GM12892 (cell line): ENCODE data around the gene RBM33.

Experiments
- DNase-seq: peaks from one replicate; pipeline ENCODE4 v3.0.0; 2011; ENCODE audit not compliant: insufficient read length
- FAIRE-seq: peaks from 2 replicates; lab custom pipeline; 2011; peaks lifted over from hg19 to GRCh38; lab: Jason Lieb, UNC
- POLR2A ChIP-seq: IDR thresholded peaks from 2 replicates; pipeline ENCODE4 v1.6.1; 2011; ENCODE audit warnings: low read depth, low read length, control low read depth
- POLR2AphosphoS5 ChIP-seq: IDR thresholded peaks from 2 replicates; pipeline ENCODE4 v1.6.1; 2011; ENCODE audit warnings: low read depth, low read length, control low read depth
- TAF1 ChIP-seq: IDR thresholded peaks from 2 replicates; pipeline ENCODE4 v1.6.1; 2011; ENCODE audit warnings: low read depth, mild to moderate bottlenecking, control low read depth, low read length, borderline replicate concordance

RBM33 gene

GRCh38 chr7:155791214-155791737, 146.8 kb downstream of the RBM33 start:
- FAIRE-seq (no peak), DNase-seq (no peak)
- no peak for TF ChIP-seq POLR2A
- TF ChIP-seq POLR2AphosphoS5, result no peak
- TF ChIP-seq TAF1, result no peak

DNA sequence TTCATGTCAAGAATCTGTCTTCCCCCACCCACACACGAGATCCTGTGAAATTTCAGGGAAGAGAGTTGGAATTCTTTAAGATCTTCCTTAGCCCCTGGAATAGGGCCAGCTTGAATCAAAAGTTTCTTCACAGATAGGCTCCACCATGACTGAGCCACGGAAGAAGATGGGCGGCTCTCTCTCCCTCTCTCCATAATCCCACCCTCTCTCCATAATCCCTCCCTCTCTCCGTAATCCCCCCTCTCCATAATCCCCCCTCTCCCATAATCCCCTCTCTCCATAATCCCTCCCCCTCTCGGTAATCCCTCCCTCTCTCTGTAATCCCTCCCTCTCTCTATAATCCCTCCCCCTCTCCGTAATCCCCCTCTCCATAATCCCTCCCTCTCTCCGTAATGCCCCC, 147.4 kb downstream of the RBM33 start:
- peak; percentile 85 for FAIRE-seq
- TF ChIP-seq POLR2AphosphoS5, result no peak
- TF ChIP-seq TAF1, result no peak
- no peak for TF ChIP-seq POLR2A
- no peak for DNase-seq

DNA sequence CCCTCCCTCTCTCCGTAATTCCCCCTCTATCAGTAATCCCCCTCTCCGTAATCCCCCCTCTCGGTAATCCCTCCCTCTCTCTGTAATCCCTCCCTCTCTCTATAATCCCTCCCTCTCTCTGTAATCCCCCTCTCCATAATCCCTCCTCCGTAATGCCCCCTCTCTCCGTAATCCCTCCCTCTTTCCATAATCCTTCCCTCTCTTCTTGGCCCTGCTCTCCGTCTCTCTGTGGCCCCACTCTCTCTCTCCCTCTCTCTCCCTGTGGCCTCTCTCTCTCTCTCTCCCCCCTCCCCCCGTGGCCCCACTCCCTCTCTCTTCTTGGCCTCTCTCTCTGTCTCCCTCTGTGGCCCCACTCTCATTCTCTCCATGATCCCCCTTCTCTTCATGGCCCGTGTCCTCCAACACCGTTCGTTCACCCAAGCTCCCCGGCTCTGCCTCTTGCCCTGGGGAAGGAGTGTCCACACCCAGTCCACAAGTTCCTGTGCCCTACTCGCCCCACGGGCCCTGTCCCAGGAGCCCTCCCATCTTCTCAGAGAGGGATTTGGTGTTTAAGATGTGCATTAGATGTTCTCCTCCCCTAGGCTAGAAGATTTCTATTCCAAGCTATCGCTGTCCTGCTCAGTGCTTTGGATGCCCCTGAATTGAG, 148.0 kb downstream of the RBM33 start:
- DNase-seq (no peak), FAIRE-seq (no peak)
- TF ChIP-seq POLR2A (no peak), POLR2AphosphoS5 (no peak), TAF1 (no peak)

DNA sequence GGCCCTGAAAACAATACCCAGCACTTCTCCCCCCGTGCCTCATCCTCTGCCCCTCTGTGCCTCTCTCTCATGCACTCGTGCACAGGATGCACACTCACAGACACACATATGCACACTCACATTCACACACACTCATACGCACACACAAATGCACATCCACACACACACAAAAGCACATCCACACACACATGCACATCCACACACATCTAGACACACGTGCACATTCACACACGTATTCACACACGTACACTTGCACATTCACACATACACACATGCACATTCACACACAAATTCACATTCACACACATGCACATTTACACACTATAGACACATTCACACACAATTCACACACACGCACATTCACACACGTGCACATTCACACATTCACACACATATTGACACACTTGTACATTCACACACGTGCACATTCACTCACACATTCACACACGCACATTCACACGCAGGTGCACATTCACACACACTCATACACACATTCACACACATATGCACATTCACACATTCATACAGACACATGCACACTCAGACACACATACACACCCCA, 148.6 kb downstream of the RBM33 start:
- DNase-seq (no peak), FAIRE-seq (no peak)
- TF ChIP-seq POLR2A, result no peak
- TF ChIP-seq POLR2AphosphoS5, result no peak
- no peak for TF ChIP-seq TAF1

DNA sequence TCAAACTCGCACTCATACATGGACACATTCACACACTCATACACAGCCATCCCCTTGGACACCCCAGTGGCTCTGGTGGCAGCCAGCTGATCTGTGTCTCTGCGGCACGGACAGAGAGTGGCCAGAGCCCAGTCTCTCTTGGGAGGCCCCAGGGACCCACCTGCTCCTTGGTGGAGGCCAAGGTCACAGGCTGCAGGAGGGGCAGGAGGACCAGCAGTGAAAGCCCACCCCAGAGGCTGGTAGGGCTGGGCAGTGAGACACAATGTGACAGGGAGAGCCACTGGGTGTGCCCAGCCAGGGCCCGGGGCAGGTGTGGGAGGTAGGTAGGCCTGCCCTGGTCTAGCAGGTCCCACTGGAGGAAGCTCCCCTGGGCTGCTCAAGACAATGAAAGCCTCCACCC, 149.3 kb downstream of the RBM33 start:
- no peak for DNase-seq
- FAIRE-seq, result no peak
- no peak for TF ChIP-seq POLR2AphosphoS5
- TF ChIP-seq TAF1, result no peak
- TF ChIP-seq POLR2A, result no peak

DNA sequence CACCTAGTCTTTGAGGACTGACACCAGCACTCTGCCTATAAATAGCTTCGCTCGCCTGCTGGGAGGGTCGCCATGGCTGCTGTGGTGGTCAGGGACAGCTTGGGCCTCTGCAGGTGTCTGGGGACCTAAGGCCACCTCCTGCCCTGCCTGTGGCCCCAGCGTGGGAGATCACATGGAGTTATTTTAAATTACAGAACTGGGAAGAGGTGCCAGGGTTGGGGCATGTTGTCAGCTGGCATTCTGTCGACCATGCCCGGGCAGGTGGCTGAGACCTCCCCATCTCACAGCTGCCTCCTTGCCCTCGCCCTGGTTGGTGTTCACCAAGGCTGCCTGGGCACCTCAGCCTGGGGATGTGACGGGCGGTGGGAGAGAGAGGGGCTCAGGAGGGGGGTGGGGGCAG, 149.7 kb downstream of the RBM33 start:
- no peak for FAIRE-seq
- no peak for TF ChIP-seq POLR2AphosphoS5
- no peak for TF ChIP-seq POLR2A
- no peak for TF ChIP-seq TAF1
- no peak for DNase-seq

- TF ChIP-seq POLR2AphosphoS5, result no peak
- no peak for TF ChIP-seq POLR2A
- no peak for FAIRE-seq
- no peak for DNase-seq
Measured at GRCh38 chr7:155795401-155795800, 150.9 kb downstream of the RBM33 start.

- no peak for DNase-seq
- TF ChIP-seq POLR2AphosphoS5 (no peak), TAF1 (no peak), POLR2A (no peak)
- no peak for FAIRE-seq
Measured at GRCh38 chr7:155795951-155796350, 151.5 kb downstream of the RBM33 start.

DNA sequence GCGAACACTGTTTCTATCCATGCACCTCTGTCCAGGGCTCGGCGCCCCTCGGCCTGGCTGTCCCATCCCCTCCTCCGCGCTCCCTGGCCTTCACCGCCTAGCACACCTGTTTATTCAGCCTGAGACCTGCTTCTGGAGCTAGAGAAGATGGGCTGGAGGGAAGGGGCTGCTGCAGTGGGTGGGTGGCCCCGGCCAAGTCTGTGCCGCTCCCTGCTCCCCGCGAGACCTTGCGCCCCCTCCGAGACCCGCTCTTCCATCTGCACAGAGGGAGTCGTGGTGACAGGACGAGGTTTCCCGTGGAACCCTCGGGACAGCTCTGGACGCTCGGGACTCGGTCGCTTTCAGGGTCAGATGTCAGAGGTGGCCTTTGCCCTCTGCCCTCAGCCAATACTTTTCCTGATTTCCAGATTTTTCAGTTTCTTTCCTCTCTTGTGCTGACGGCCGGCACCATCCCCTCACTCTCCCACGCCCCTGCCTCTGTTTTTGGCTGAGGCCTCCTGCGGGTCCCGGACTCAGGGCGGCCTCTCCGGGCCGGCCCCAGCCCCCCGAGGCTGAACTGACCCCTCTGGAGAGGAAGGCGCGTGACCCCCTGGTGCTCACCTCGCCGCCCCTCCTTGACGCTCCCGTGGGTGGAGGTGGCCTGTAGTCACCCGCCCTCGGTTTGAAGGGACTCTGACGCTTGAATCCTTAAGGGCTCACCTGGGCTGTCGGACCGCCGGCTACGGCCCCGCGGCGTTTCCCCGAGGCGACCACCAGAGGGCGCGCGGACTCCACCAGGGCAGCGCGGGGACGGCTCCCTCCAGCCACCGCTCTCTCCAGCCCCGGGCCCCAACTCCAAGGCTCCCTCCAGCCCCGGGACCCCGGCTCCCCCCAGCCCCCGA, 152.2 kb downstream of the RBM33 start:
- no peak for FAIRE-seq
- TF ChIP-seq TAF1 (no peak), POLR2A (no peak), POLR2AphosphoS5 (no peak)
- peak; percentile 92 for DNase-seq

- FAIRE-seq (no peak), DNase-seq (no peak)
- TF ChIP-seq POLR2A (no peak), POLR2AphosphoS5 (no peak), TAF1 (no peak)
Measured at GRCh38 chr7:155797262-155798250, 153.1 kb downstream of the RBM33 start.
